WI38 (cell line): Measurements from ENCODE around the gene ANK2.

Source experiments
- H3K4me3 ChIP-seq: 2 replicates; pipeline ENCODE4 v1.5.1; 2011; ENCODE audit warnings: low read depth, mild to moderate bottlenecking, control low read depth, low read length
- TF ChIP-seq, protein P1 (sequence below): IDR thresholded peaks from 2 replicates; pipeline ENCODE4 v1.5.1; 2012; ENCODE audit warnings: low read depth, mild to moderate bottlenecking, control low read depth, low read length

The ANK2 gene

GRCh38 chr4:113209652-113210320 lies 160.3 kb downstream of the ANK2 start:
- H3K4me3 ChIP-seq, result no peak overlapping the region
- TF ChIP-seq, protein P1, sequence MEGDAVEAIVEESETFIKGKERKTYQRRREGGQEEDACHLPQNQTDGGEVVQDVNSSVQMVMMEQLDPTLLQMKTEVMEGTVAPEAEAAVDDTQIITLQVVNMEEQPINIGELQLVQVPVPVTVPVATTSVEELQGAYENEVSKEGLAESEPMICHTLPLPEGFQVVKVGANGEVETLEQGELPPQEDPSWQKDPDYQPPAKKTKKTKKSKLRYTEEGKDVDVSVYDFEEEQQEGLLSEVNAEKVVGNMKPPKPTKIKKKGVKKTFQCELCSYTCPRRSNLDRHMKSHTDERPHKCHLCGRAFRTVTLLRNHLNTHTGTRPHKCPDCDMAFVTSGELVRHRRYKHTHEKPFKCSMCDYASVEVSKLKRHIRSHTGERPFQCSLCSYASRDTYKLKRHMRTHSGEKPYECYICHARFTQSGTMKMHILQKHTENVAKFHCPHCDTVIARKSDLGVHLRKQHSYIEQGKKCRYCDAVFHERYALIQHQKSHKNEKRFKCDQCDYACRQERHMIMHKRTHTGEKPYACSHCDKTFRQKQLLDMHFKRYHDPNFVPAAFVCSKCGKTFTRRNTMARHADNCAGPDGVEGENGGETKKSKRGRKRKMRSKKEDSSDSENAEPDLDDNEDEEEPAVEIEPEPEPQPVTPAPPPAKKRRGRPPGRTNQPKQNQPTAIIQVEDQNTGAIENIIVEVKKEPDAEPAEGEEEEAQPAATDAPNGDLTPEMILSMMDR, result no peak

DNA sequence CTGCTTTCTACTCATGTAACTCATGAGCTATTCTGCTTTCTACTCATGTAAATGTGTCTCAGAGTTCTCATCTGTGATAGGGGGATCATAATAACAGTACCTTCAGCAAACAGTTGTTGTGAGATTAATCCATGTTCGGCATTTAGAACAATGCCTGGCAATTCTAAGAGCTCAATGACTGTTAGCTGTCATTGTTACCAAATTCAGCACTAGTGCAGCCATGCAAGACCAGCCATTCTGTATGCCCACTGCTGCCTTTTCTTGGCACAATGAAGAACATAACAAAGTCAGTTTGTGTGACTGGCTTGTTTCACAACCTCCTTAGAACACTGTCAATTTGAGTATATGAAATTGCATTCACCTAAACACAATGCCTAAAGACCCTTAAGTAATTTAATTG lies 163.2 kb downstream of the ANK2 start:
- TF ChIP-seq, protein P1, result no peak
- H3K4me3 ChIP-seq, result no peak overlapping the region

DNA sequence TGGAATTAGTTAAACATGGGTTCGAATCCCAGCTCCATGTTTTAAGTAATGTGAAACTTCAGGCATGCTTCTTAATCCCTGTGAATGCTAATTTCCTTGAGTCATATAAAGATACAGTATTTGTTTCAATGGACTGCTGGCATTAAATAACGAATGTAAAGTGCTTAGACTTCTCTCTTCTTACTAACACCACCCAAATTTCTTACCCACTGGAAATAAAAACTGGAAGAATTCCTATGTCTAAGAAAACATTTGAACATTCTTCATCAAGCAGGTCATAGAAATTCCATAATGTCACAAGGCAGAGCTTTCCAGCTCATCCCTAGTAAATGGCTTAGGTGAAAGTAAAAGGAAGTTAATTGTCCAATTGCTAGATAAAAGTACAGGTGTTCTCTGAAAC lies 172.5 kb downstream of the ANK2 start:
- TF ChIP-seq, protein P1, result no peak
- no peak overlapping the region for H3K4me3 ChIP-seq

DNA sequence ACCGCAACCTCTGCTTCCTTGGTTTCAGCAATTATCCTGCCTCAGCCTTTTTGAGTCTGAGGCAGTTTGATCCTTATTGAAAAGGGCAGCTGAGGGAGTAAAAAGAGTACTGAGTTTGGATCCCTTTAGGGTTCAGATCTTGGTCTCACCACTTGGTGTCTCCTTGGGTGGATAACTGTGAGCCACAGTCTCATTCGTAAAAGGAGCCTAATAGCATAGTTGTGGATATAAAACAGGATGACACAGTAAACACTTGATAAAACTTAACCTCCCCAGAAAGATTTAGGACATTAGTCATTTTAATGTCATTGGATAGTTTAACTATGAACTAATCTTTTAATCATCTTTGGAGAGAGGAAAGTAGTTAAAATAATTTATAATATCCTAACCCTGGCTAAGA lies 173.0 kb downstream of the ANK2 start:
- TF ChIP-seq, protein P1, result no peak
- no peak overlapping the region for H3K4me3 ChIP-seq

DNA sequence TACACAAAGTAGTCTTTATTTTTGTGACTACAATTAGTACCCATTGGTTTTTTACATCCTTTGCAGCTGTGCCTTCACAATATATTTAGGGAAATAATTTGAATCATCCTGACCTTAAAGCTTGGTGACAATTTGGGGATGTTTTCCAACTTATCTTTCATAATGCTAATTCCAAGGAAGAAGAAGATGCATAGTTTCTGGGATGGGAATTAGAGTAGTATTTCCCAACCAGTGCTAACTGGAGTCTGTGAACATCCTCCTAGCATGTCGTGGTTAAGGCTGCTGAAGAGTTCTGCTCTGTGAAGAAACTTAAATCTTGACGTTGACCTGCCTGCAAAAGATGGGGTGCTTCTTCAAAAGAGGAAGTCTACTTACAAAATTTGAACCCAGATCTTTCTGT lies 173.5 kb downstream of the ANK2 start:
- no peak overlapping the region for H3K4me3 ChIP-seq
- TF ChIP-seq, protein P1, result no peak

- TF ChIP-seq, protein P1, result no peak
- H3K4me3 ChIP-seq, result no peak overlapping the region
These were observed 182.7 kb downstream of the ANK2 start for GRCh38 chr4:113232194-113232593.

- TF ChIP-seq, protein P1, result no peak
- H3K4me3 ChIP-seq, result no peak overlapping the region
These were observed 187.5 kb downstream of the ANK2 start for GRCh38 chr4:113236916-113237315.
